ENCODE results near the gene SNRNP40.

GRCh38 chr1:31297277-31298247 is 974 bp upstream of the SNRNP40 start:
- TF ChIP-seq, protein P1, sequence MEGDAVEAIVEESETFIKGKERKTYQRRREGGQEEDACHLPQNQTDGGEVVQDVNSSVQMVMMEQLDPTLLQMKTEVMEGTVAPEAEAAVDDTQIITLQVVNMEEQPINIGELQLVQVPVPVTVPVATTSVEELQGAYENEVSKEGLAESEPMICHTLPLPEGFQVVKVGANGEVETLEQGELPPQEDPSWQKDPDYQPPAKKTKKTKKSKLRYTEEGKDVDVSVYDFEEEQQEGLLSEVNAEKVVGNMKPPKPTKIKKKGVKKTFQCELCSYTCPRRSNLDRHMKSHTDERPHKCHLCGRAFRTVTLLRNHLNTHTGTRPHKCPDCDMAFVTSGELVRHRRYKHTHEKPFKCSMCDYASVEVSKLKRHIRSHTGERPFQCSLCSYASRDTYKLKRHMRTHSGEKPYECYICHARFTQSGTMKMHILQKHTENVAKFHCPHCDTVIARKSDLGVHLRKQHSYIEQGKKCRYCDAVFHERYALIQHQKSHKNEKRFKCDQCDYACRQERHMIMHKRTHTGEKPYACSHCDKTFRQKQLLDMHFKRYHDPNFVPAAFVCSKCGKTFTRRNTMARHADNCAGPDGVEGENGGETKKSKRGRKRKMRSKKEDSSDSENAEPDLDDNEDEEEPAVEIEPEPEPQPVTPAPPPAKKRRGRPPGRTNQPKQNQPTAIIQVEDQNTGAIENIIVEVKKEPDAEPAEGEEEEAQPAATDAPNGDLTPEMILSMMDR (IDR thresholded peaks at IDR 0.05), result no peak
- no peak for TF ChIP-seq POLR2A (IDR thresholded peaks at IDR 0.05)
